Measurements from ENCODE around the gene SAE1. TPM values are rescaled to one million over a fixed set of nuclear protein-coding genes. Genes with fewer than 3 reads are reported as not detected.

Gene SAE1
- total and polyA plus RNA-seq, 12 donors = 11.9 to 60.2 (median 45.5) TPM

DNA sequence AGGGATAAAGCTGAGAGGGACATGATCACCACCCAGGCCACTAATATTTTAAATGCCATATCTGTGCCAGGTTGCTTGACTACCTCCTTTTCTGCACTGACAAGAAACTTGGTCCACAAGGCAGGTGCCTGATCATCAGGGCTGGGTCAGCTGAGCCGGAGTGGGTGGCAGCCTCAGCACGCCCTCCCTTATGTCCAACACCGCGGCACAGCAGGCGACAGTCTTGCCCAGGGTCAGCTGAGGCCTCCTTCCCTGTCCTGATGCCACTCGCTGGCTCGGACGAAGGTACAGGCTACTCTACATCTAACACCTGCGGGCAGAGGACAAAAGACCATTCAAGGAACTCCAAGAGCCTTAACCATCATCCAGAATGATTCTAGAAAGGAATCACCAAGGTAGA, 33.9 kb upstream of the SAE1 start:
- intact Hi-C loops (cut with DNase I) = loop anchor here in 1 of 10 donors (2.0 kb wide), 1 partner anchor 16 kb away; the partner anchor contains the start of gene ZC3H4
- Histone ChIP-seq H3K36me3 (peaks cover 0 to 32% (median 17%) of the 10 kb centered on the region in 9 donors), H3K4me3 (no peak overlapping the region), H3K27me3 (no peaks in the 10 kb centered on the region), H3K27ac (peak overlapping the region in 9 of 10 donors; percentile 57 to 86 (median 67)), H3K4me1 (peaks cover 16 to 60% (median 53%) of the 10 kb centered on the region in 9 donors), H3K9me3 (no peaks in the 10 kb centered on the region)
- TF ChIP-seq, protein P1, sequence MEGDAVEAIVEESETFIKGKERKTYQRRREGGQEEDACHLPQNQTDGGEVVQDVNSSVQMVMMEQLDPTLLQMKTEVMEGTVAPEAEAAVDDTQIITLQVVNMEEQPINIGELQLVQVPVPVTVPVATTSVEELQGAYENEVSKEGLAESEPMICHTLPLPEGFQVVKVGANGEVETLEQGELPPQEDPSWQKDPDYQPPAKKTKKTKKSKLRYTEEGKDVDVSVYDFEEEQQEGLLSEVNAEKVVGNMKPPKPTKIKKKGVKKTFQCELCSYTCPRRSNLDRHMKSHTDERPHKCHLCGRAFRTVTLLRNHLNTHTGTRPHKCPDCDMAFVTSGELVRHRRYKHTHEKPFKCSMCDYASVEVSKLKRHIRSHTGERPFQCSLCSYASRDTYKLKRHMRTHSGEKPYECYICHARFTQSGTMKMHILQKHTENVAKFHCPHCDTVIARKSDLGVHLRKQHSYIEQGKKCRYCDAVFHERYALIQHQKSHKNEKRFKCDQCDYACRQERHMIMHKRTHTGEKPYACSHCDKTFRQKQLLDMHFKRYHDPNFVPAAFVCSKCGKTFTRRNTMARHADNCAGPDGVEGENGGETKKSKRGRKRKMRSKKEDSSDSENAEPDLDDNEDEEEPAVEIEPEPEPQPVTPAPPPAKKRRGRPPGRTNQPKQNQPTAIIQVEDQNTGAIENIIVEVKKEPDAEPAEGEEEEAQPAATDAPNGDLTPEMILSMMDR (IDR thresholded peaks at IDR 0.05) = no peak
- ATAC-seq = peak; percentile 21 to 73 (median 48)
- DNase-seq = no peak
- WGBS, 2 donors = 65 to 68% methylated on average over 9 of the region's 9 CpGs

DNA sequence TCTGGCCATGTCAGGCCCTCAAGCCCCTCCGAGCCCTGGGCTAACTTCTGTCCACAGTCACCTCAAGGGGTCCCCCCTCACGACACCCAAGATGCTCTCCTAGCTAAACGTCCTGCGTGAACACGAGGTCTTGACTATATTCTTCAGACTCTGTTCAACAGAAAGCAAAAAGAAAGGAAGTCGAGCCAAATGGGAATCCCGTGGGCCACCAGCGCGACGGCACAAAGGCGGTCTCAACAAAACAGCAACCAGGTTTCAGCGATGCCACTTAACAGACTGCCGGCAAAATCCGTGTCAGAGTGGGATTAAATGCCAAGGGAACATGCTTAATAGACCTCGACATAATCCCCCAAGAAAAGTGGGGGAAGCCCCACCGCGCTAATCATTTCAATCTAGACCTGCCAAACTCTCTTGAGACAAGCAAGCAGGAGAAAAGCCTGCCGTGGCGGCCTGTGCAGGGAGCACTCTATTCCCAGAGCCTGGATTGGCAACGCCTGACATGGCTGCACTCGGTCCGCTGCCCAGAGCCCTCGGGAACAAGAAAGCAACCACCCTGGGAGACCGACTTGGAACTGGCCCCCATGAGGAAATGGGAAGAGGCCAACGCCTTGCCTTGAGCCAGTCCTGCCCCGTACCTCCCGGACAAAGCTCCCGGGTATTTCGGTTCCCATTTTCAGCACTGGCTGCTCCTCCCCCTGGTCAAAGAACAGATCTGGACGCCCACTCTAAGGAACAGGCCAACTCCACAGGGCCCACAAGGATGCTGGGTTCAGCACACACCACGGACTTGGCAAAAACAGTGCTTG, 33.0 kb upstream of the SAE1 start:
- intact Hi-C loops (cut with DNase I) = loop anchor here in 2 of 10 donors (1.0 to 2.0 kb wide), 2 partner anchors 15 to 27 kb away; partner anchors contain the start of gene ZC3H4 (in 1 of the 2)
- H3K4me1 ChIP-seq = peaks cover 16 to 66% (median 62%) of the 10 kb centered on the region in 9 donors
- ATAC-seq (peak; percentile 24 to 65 (median 62)), DNase-seq (peak; percentile 40 to 63)
- no peaks in the 10 kb centered on the region for H3K9me3 ChIP-seq
- 49 to 63% methylated on average over 31 of the region's 31 CpGs for WGBS, 2 donors
- H3K27me3 ChIP-seq = no peaks in the 10 kb centered on the region
- peak overlapping the region in 9 of 10 donors; percentile 51 to 86 (median 67) for H3K27ac ChIP-seq
- H3K36me3 ChIP-seq = peaks cover 0 to 24% (median 8%) of the 10 kb centered on the region in 9 donors
- H3K4me3 ChIP-seq = peak overlapping the region in 6 of 10 donors; percentile 6 to 35 (median 32)
- TF ChIP-seq, protein P1 (IDR thresholded peaks at IDR 0.05) = no peak

DNA sequence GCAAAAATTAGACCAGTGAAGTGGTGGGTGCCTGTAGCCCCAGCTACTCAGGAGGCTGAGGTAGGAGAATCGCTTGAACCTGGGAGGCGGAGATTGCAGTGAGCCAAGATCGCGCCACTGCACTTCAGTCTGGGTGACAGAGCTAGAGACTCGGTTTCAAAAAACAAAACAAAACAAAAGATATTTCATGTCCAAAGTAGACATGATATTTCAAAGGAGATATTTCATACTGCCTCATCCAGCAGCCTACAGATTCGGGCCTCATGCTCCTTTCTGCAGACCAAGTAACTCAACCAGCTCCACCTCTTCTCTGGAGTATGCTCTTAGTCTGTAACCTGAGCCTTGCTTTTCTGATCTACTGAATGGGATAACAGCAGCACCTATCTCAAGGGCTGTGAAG, 32.0 kb upstream of the SAE1 start:
- Histone ChIP-seq H3K9me3 (no peaks in the 10 kb centered on the region), H3K4me3 (no peak overlapping the region), H3K36me3 (peaks cover 0 to 14% (median 7%) of the 10 kb centered on the region in 9 donors), H3K4me1 (peaks cover 16 to 75% (median 66%) of the 10 kb centered on the region in 9 donors), H3K27ac (peak overlapping the region in 4 of 10 donors; percentile 61 to 86 (median 72)), H3K27me3 (no peaks in the 10 kb centered on the region)
- TF ChIP-seq, protein P1 (IDR thresholded peaks at IDR 0.05) = no peak
- 94 to 97% methylated on average over 6 of the region's 6 CpGs for WGBS, 2 donors
- DNase-seq = no peak
- no peak for ATAC-seq
- intact Hi-C loops (cut with DNase I) = loop anchor here in 1 of 10 donors (1.0 kb wide), 1 partner anchor 28 kb away; no protein-coding TSS in a partner anchor

DNA sequence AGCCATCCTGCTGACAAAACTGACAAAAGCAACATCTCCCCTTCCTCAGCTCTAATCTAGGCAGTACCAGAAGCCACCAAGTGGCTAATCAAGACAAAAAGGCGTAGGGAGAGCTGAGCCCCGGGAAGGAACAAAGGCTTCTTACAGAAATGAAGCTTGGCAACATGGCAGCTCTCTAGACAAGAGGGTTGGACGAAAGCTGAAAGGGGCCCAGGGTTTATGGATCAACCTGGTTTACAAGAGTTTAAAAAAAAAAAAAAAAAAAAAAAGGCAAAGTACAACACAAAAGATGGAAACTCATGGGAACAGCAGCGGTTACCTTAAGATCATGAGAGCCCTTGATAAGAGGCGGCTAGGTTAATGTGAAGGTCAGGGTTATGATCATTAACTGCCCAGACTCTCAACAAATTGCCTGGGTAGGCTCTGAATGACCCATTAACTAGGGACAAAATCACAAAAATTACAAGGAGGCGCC, 31.0 kb upstream of the SAE1 start:
- no peak for ATAC-seq
- peaks cover 0 to 12% (median 0%) of the 10 kb centered on the region in 9 donors for H3K36me3 ChIP-seq
- H3K9me3 ChIP-seq = no peaks in the 10 kb centered on the region
- no peaks in the 10 kb centered on the region for H3K27me3 ChIP-seq
- H3K27ac ChIP-seq = no peak overlapping the region
- H3K4me3 ChIP-seq = no peak overlapping the region
- 75 to 84% methylated on average over 6 of the region's 6 CpGs for WGBS, 2 donors
- TF ChIP-seq, protein P1 (IDR thresholded peaks at IDR 0.05) = no peak
- intact Hi-C loops (cut with DNase I) = loop anchor here in 1 of 10 donors (10.0 kb wide), 1 partner anchor 245 kb away; the partner anchor contains the start of gene AP2S1
- H3K4me1 ChIP-seq = peaks cover 16 to 80% (median 59%) of the 10 kb centered on the region in 9 donors
- no peak for DNase-seq

Data from heart right ventricle (tissue), 16 donors.